GM21786 (cell line): ENCODE measurements around the gene ELF5.

ENCODE experiments used
- ATAC-seq: cut with Tn5 transposase; IDR thresholded peaks from one replicate; pipeline ENCODE4 v1.9.1; 2021; ENCODE audit not compliant: unreplicated experiment

Gene ELF5

DNA sequence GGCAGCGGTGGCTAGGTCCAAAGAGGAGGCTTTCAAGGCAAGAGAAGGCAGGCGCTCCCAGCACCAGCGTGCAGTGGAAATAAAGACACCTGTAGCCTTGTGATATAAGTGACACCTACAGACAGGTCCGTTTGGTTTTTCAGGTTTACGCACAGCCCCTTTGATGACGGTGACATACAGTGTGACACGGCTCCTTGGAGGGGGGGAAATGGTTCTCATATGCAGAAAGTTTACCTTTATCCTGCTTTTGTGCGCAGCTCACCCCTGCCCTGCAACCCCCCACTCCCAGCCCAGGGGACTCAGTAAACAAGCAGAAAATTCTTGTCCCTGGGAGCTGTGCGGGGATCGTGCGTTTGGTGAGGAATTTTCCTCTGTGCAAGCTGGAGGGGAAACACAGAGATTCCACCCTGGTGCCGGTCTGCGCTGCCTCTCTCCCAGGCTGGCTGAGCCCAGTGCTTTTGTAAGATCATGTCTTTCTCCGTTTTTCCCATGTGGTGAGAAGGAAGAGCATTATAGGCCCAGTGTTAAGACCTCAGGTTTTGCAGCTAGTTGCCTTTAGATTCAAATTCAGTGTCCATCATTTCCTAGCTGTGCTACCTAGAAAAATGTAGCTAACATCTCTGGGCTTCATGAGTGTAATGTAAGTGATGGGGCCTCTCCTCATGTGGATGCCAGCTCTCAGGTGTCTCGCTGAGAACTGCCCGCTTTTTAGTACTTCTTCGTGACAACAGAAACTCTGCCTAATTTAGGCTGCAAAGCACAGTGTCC, at the start of gene ELF5:
Gene ELF5 (minus strand): TSS at position 113 of the 768 bp plus-strand sequence. CDS start 8,045 bp downstream, outside the sequence.
- ATAC-seq = no peak

- ATAC-seq = no peak
Measured at GRCh38 chr11:34562976-34563375, 49.4 kb upstream of the ELF5 start.

DNA sequence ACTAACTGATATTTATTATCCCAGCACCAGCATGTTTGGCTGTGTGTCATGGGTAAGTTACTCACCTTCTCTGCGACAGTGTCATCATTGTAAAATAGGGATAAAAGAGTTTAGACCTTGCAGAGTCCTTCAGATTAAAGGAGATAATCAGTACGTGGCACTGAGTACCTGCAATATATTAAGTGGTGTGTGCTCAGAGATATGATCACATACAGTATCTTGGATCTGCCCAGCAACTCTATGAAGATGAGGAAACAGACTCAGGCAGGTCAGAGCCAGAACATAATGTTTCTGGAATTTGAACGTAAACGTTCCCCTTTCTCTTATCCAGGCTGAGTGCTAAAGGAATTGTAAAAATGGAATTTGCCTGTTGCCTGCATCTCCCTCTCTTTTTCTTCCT, 46.9 kb upstream of the ELF5 start:
- ATAC-seq = no peak

GRCh38 chr11:34558673-34559072, 45.1 kb upstream of the ELF5 start:
- no peak for ATAC-seq

- no peak for ATAC-seq
Measured at GRCh38 chr11:34558211-34558610, 44.6 kb upstream of the ELF5 start.

- ATAC-seq = no peak
Measured at GRCh38 chr11:34552270-34552669, 38.7 kb upstream of the ELF5 start.

DNA sequence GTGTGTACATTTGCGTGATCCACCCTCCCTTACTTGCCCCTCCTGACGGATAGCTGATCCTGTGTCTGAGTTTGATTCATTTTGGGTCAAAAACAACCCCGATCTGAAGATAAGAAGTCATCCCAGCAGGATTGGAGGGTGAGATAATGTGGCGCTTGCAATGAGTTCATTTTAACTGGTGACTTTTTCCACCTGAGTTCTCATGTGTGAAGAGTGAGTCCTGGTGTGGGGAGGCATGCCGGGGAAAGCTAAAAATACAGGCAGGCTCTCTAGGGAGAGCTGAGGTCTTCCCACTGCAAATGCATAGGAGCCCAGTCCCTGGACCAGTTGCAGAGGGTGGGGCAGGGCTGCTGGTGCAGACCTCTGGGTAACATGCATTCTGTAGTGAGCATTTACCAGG, 35.7 kb upstream of the ELF5 start:
- no peak for ATAC-seq

DNA sequence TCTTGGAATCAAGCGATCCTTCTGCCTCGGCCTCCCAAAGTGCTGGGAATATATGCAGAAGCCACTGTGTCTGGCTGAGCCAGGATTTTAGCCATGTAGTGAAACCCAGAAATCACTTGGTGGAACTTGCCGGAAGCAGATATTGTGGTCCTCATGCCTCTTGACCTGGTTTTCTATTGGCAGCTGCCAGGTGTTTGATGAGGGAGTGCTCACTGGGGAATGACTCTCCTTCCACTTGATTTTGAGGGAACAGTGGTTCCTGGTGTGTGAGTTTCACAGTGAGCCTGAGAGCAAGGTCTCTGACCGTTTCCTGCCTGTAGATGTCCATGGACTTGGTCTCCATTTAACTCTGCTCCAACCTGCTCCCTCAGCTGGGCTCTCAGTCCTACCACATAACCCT, 34.7 kb upstream of the ELF5 start:
- no peak for ATAC-seq

DNA sequence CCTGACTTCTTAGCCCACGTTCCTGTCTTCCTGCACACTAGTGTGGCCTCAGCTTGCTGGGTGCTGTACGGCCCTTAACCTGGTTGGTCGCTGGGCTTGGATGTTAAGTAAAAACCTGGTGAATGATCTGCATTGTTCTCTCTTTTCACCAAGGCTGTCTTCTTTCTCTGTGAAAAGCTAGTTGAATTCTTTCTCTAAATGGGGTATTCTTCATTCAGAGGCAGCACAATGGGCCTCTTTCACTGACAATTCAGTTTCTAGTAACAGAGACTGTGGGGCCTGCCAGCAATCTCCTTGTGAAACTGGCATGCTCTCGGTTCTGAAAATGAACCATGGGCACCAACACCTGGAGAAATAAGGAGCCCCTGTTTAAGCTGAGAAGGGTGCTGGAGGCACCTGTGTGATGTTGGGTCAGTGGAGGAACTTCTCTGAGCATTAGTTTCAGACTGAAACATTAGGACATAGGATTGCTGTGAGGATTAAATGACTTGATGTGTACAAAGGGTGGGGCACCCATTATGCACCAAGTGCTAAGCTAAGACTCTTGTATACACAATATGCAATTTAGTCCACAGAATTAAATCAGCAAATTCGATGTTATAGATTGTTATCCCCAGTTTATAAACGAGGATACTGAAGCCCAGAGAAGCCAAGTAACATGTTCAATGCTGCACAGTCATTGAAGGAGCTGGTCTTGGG, 33.1 kb upstream of the ELF5 start:
- no peak for ATAC-seq

DNA sequence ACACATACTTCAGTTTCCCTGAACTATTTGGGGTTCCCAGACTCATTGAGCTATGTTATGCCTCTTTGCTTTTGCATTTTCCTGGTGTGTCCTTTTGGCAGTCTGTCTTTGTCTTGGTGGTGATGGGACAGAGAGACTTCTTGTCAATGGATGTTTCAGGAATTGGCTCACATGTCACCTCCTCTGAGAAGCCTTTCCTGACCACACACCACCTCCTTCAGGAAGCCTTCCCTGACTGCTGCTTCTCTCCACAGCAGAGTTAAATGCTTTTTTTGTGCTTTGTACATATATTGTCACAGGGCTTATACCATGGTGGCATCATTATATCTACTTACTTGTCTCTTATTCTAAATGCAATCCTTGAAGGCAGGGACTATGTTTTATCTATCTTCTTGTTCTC, 28.5 kb upstream of the ELF5 start:
- no peak for ATAC-seq

- no peak for ATAC-seq
Measured at GRCh38 chr11:34540870-34541269, 27.3 kb upstream of the ELF5 start.

GRCh38 chr11:34537636-34538035, 24.0 kb upstream of the ELF5 start:
- ATAC-seq = no peak

- ATAC-seq = no peak
Measured at GRCh38 chr11:34536056-34536455, 22.5 kb upstream of the ELF5 start.

- ATAC-seq = no peak
Measured at GRCh38 chr11:34534826-34535225, 21.2 kb upstream of the ELF5 start.

DNA sequence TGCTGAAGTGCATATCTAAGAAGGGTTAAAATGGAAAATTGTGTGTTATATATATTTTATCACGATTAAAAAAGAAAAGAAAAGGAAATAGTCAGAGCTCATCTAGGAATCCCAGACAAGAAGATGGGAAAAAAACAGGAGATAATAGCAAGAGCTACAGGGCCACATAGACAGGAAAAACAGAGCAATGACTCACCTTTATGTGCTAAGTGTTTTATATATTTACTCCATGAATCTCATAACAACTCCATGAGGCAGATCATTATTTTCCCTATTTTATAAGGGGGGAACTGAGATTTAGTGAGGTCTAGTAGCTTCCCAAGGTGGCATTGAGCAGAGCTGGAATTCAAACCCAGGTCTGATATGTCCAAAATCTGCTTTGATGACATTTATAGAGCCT, 18.1 kb upstream of the ELF5 start:
- ATAC-seq = no peak

- no peak for ATAC-seq
Measured at GRCh38 chr11:34530545-34531234, 17.1 kb upstream of the ELF5 start.

DNA sequence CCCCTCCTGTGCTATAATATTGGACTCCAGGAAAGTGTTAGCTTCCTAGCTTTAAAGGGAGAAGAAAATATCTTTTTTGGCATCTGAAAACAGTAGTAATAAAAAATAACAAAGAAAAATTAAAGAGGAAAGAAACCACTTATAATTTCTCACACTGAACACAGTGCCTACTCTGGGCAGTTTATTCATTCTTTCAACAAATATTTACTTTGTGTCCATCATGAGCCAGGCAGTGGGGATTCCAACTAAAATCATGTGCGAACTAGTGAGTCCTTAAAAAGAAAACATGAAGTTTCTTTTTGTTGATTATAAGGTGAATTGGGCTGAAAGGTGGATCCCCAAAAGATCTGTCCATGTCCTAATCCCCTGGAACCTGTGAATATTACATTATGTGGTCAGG, 16.0 kb upstream of the ELF5 start:
- no peak for ATAC-seq

- no peak for ATAC-seq
Measured at GRCh38 chr11:34528072-34528471, 14.5 kb upstream of the ELF5 start.

- ATAC-seq = no peak
Measured at GRCh38 chr11:34525888-34526657, 12.5 kb upstream of the ELF5 start.

- ATAC-seq = no peak
Measured at GRCh38 chr11:34525098-34525497, 11.5 kb upstream of the ELF5 start.

DNA sequence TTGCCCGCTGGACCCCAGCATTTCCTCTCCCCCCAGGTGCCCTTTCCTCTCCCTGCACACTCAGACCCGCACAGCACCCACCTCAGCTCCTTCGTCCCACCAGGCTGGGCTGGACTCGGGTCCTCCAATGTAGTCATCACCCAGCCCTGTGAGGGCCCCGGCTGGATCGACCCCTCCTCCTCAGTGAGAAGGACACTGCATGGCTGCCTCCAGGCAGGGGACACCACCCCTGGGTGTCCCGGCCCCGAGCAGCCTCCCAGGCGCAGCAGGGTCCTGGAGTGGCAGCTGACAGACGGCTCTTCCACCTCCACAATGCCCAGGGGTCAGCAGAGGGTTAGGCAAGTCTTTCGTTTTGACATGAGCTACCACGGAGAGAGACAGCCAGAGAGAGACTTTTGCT, 11.1 kb upstream of the ELF5 start:
- no peak for ATAC-seq
